Measurements from ENCODE around the gene TRAF3.
A peak's percentile ranks its signal among the peaks of the same experiment; 100 is the strongest.

TRAF3 gene

DNA sequence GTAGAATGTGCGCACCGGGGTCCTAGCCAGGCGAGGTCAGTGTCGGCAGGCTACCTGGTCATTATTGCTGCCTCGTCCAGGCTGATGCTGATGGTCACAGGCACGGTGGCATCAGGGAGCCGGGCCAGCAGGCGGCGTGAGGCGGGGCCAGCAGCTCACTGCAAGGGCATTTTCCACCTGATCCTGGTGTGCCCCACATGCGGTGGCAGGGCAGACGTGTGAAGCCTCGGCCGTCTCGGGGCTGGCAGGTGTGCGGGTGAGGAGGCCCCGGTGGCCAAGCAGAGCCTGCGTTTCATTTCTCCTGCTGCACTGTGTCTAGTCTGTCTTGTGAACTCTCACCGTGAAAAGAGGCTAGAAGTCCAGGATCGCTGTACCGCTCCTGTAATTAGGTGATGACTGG lies 133.2 kb downstream of the TRAF3 start:
- DNase-seq, result no peak

DNA sequence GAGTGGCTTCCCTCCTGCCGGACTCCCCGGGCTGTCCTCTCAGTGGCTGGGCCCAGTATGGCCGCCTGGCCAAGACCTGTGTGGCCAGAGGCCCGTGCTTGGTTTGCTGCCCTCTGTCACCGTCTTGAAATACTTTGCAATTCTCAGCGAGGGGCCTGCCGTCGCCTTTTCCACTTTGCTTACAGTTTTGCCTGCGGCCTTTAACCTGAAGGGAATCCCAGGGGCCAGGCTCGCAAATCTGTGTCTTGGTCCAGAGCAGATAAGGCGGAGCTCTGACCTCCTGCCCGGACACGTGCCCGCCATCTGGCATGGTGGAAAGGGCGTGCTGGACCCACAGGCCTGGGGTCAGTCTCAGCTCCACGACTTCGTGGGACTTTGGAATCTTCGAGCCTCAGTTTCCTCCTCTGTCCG lies 134.3 kb downstream of the TRAF3 start:
- no peak for DNase-seq

GRCh38 chr14:102911991-102912761 lies 134.9 kb downstream of the TRAF3 start:
- DNase-seq, result no peak

GRCh38 chr14:102913341-102914211 lies 136.3 kb downstream of the TRAF3 start:
- no peak for DNase-seq

GRCh38 chr14:102914474-102915291 lies 137.4 kb downstream of the TRAF3 start:
- no peak for DNase-seq

DNA sequence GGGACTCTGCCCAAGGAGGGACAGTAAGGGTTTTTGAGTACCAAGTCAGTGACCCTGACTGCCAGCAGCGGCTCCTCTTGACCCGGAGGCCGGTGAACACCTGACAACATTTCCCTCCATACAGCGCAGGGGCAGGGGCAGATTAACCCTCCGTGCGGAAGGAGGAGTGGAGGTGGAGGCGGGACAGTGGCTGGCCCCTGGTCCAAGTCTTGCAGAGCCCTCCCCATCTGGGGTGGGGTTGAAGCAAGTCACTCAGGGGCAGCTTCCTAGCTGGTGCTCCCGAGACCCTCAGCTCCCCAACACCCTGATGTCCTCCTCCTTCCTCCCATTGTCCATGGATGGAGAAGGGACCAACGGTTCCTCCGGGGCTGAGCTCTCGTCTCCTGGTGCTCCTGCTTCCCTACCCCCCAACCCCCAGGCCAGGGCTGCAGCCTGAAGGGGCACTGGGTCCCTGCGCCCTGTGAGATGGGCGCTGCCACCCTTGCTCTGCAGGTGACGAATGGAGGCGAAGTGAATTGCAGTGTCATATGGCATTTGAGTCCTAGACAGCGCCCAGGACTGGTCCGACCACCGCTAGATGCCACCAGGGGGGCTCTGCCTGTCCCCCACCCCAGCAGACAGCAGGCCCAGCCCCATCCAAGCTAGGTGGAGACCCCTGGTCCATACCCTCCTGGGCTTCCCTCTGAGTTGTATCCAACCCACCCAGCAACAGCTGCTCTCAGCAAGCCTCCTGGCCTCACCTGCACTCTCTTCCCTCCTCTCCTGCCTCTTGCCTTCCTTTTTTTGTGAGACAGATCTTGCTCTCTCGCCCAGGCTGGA lies 138.3 kb downstream of the TRAF3 start:
- no peak for DNase-seq

DNA sequence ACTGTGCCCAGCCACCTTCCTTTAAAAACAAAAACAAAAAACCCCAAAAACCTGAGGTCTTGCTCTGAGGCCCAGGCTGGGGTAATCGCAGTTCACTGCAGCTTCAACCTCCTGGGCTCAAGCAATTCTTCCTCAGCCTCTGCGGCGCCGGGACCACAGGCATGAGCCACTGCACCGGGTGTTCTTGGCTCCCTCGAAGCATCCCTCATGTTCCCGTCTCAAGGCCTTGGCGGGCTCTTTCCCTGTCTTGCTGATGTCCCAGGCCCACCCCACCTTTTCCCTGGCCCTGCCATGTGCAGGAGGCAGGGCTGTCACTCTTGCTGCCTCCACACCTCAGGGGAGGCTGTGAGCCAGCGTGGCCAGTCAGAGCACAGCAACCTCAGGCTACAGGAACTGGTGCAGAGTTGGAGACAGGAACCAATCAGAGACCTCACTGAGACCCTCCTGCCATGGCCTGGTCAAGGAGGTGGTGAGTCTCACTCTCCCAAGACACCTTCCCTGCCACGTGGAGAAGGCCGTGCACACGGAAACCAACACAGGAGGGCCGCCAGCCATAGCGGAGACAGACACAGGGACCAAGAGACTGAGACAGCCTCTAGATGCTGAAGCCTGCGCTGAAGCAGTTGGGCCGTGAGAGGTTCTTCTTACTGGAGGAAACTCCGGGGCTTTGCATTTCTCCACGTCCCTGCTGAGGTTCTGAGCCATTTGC lies 139.3 kb downstream of the TRAF3 start:
- DNase-seq, result no peak

GRCh38 chr14:102917056-102917385 lies 139.8 kb downstream of the TRAF3 start:
- no peak for DNase-seq

DNA sequence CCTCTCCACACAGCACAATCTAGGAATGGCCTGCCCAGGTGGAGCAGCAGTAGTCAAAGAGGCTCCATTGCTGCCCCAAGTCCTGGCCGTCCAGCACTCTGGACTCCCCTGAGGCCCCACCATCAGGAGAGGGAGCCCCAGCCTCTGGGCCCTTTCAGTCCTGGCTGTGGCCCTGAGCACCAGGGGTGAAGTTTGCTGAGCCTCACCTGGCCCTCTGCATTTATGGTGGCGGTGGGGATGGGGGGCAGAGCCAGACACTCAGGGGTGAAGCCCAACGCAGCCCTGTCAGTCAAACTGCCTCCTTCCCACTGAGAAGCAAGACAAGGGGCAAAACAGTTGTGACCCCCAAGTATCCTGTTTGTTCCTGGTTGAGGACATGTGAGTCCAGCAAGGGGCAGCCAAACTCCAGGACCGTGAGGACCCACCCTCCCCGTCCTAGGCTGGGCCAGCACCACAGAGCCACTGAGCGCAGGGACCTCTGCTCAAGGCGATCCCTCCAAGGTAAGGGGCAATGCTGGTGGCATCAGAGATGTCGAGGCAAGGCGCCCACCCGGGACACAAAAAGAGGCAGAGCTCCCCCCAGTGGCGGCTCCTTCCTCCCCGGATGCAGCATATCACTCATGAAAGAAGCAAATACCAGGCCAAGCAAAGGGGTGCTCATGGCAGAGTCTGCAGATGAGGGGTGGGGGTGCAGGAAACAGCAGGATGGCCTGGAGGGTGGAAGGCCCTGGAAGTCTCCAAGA lies 140.4 kb downstream of the TRAF3 start:
- peak; percentile 73 for DNase-seq

DNA sequence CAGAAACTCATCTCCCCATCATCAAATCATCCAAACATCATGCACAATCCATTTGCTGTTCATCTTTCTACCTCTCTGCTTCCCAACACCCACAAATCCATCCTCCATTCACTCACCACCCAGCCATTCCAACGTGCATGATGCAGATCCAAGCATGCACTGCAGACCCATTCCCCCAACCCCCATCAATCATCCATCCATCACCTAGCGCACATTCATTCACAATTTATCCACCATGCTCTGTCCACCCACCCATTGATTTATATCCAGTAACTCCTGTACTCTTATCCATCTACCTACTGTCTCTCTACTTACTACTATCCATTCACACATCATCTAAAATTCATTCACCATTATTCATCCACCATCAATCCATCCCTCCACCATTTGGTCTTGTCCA lies 141.2 kb downstream of the TRAF3 start:
- no peak for DNase-seq

DNA sequence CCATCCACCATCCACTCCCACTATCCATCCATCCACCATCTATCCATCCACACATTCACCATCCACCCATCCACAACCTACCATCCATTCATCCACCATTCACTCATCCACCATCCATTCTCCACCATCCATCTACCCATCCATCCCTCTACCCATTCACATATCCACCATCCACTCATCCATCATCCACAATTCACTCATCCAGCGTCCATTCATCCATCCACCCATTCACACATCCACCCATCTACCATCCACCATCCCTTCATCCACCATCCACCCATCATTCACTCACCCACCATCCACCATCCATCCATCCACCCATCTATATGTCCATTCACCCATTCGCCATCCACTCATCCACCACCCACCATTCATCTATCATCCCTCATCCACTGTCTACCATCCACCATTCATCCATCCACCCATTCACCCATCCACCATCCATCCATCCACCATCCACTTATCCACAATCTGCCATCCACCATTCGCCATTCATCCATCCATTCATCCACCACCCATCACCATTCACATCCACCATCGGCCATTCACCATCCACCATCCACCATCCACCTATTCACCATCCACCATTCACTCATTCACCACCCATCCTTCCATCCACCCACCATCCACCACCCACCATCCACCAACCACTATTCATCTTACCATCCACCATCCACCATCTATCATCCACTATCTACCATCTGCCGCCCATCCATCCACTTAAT lies 143.2 kb downstream of the TRAF3 start:
- no peak for DNase-seq

DNA sequence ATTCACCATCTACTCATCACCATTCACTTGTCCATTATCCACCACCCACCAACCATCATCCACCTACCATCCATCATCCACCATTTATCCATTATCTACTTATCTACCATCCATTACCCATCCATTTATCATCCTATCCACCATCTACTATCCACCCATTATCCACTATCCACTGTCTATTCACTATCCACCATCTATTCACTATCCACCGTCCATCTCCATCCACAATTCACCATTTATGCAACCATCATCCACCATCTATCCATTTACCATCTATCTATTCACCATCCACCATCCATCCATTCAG lies 143.7 kb downstream of the TRAF3 start:
- no peak for DNase-seq

- DNase-seq, result peak; percentile 47
Measured at GRCh38 chr14:102922490-102923200, 145.4 kb downstream of the TRAF3 start, which contains the start of gene AMN. Gene AMN (plus strand): TSS chr14:102922663. CDS start chr14:102922689, 26 bp downstream.

DNA sequence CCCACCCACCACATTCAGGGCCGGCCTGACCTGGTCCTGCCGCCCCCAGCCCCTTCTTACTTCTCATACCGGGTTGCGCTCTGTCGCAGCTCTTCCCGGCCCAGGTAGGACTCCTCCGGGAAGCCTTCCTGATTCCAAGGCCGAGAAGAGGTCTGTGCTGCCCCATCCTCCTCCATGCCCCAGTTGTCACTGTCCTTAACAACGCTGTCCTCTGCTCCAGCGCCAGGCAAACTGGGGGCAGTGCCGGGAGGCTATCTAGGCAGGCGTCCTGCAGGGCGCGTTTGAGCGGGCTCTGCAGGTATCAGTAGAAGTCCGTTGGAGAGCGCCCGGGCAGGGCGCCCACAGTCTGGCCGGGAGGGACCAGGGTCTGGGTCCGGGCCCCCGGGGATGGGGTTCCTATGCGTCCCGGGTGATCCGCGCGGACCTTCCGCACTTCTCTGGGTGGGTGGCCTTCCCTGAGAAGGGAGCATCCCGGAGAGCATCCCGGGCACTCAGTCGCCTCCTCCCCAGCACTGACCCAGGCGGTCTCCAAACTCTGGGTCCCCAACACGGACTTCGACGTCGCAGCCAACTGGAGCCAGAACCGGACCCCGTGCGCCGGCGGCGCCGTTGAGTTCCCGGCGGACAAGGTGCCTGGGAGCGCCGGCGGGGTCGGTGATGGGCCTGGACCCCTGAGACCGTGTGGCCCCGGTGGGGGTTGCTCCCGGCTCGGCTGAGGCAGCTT lies 146.1 kb downstream of the TRAF3 start:
- no peak for DNase-seq

DNA sequence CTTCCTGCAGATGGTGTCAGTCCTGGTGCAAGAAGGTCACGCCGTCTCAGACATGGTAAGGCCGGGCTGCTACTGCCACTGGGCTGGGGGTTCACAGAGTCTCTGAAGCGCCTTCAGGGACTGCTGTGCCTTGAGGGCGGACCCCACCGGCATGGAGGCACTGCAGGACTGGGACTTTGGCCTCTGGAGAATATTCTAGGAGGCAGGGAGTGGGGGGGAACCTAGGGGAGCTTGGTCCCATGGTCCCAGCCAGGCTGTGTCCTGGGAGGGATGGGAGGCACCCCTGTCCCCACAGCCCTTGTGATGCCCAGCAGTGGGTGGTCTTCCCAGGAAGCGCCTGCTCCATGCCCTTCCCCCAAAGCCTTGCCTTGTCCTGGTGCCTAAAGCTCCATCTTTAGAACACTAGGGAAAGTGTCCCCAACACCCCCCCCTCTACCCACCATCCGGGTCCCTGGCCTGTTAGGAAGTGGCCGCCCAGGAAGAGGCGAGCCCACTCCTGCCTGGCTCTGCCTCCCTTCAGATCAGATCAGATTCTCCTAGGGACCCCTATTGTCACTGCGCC lies 146.8 kb downstream of the TRAF3 start:
- DNase-seq, result no peak

- no peak for DNase-seq
Measured at GRCh38 chr14:102924632-102925588, 147.7 kb downstream of the TRAF3 start.

DNA sequence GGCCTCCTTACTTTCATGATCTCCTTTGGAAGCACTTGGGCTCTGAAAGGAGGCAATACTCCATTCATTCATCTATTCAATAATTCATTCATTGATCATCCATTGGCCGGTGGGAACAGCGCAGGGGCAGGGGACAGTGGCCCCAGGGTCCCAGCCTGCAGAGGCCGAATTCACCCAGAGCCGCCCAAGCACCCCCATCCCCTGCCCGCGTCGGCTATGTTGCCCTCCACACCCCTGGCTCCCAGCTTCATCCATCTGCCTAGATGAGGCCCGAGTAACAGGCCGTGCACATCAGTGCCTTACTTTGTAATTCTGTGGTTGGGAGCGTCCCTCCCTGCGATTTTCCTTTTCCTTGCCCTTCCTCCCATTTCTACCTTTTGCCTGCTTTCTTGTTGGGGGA lies 148.4 kb downstream of the TRAF3 start:
- no peak for DNase-seq

DNA sequence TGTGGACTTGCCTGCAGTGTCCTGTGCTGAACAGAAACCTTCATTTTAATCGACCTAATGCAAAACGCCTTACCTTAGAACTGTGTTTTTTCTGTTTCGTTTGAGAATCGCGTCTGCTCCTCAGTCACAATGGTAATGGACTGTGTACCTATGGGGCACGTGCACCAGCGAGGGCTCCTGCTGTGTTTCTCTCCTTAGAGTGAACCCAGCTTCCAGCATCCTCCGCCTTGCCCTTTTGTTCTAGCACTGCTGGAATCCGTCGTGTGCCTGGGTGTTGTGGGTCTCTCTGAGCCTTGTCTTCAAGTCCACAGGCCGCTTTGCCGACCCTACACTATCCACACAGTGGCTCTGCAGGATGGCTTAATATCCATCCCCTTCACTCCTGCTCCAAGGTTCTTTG lies 148.9 kb downstream of the TRAF3 start:
- DNase-seq, result no peak

All from stimulated activated CD4-positive, alpha-beta T cell treated with anti-CD3 and anti-CD28 coated beads, Interleukin-15, amount 100 ng/mL, for 24 hours (primary cell).